ENCODE results near the gene GPC1.
A peak's percentile ranks its signal among the peaks of the same experiment; 100 is the strongest.

GPC1 gene

DNA sequence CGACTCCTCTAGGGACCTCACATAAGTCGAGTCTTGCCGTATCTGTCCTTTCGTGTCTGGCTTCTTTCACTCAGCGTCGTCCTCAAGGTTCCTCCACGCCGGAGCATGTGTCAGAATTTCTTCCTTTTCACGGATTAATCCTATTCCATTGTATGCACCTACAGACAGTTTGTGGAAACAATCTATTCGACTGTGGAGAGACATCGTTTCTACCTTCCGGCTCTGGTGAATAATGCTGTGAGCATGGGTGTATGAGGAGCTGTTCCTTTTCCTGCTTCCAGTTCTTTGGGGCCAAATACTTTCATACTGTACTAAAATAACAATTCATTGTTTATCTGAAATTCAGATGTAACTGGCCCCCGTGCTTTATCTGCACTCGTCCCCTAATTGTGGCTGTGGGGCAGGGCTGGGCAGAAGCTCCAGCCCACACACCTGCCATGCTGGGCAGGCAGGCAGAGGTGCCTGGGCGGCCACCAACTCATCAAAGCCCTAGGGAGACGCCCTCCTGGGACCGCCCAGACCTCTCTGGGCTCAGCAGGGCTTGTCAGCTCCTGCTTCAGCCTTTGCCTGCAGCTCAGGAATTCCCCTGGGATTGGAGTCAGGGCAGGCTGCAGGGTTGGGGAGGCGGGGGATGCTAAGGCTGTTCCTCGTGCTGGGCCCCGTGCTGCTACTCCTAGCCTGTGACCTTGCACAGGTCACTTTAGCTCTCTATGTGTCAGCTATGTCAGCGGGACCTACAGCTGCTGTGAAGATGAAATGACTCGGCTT lies 14.5 kb downstream of the GPC1 start:
- no peak overlapping the region for H3K4me3 ChIP-seq
- TF ChIP-seq, protein P1, sequence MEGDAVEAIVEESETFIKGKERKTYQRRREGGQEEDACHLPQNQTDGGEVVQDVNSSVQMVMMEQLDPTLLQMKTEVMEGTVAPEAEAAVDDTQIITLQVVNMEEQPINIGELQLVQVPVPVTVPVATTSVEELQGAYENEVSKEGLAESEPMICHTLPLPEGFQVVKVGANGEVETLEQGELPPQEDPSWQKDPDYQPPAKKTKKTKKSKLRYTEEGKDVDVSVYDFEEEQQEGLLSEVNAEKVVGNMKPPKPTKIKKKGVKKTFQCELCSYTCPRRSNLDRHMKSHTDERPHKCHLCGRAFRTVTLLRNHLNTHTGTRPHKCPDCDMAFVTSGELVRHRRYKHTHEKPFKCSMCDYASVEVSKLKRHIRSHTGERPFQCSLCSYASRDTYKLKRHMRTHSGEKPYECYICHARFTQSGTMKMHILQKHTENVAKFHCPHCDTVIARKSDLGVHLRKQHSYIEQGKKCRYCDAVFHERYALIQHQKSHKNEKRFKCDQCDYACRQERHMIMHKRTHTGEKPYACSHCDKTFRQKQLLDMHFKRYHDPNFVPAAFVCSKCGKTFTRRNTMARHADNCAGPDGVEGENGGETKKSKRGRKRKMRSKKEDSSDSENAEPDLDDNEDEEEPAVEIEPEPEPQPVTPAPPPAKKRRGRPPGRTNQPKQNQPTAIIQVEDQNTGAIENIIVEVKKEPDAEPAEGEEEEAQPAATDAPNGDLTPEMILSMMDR (IDR thresholded peaks at IDR 0.05), result no peak
- DNase-seq (ENCODE audit: low spot score), result no peak
- no peak overlapping the region for H3K27ac ChIP-seq

DNA sequence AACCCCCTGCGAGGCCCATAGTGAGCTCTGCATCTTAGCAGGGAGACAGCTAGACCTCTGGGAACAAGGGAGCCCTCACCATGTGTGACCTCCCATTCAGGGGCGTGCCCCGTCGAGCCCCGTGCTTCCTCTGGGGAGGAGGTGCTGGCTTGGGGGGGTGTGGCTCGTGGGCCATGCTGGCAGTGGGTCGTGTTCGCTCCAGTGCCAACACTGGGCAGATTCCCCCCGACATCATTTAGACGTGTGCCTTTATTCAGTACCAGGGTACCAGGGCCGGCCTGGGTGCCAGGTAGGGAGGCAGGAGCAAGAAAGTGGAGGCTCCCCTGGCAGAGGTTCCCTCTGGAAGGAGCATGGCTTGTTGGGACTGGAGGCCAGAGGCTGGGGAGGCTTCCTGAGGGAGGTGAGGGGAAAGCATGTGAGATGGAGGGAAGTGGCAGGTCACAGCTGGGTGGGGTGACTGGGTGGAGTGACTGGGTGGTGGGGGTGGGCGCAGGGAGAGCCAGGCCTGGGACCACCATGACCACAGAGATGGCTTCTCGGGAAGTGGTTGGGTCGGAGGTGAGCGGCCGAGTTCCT lies 15.2 kb downstream of the GPC1 start:
- DNase-seq (ENCODE audit: low spot score), result no peak
- Histone ChIP-seq H3K27ac (no peak overlapping the region), H3K4me3 (no peak overlapping the region)
- TF ChIP-seq, protein P1 (IDR thresholded peaks at IDR 0.05), result no peak

DNA sequence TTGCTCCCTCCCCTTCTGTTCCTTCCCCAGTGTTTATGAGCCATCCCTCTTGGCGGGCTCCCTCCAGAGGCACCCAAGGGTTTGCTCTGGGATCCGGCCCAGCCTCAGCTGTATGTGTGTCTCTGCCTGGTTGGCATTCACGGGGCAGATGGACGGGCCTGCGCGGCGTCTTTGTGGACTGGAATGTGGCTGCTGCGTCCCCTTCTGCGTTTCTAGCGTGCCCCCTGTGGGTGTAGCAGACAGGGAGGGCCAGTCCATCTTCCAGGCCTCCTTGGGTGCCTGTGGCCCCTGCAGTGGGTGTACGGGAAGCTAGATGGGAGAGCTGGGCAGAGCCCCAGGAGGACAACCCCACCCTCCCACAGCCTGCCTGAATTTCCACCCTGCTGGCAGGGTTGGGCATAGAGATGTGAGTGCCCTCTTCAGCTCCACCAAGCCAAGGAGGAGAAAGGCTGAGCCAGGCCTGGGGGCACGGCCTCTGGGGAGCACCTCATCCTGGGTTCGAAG lies 15.7 kb downstream of the GPC1 start:
- TF ChIP-seq, protein P1 (IDR thresholded peaks at IDR 0.05), result no peak
- Histone ChIP-seq H3K27ac (no peak overlapping the region), H3K4me3 (no peak overlapping the region)
- no peak for DNase-seq (ENCODE audit: low spot score)

DNA sequence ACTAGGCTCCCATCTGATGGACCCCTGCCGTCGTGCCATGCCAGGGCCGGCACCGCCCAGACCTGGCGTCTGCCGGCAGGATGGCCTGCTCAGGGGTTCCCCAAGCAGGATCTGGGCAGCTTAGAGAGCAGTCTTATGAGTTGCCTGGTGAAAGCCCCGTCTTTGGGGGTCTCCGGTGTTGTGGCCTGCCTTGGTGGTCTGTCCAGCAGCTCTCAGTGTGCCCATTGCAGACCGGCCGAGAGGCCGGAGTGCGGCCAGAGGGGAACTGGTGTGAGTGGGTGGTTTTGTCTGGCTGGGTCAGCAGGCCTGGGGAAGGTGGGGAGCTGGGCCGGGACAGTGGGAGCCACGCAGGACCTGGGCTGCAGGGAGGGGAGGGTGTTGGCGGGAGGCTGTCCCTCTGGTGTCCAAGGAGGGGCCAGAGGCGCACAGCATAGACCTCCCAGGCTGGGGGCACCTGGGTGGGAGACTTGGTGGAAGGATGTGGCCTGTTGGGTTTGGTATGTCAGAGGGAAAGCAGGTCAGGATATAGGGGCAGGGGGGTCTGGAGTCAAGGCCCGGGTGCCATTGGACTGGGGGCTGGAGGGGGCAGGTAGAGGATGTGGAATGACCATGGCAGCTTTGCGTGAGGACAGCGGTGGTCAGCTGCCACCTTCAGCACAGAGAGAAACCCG lies 16.5 kb downstream of the GPC1 start:
- TF ChIP-seq, protein P1 (IDR thresholded peaks at IDR 0.05), result no peak
- Histone ChIP-seq H3K27ac (no peak overlapping the region), H3K4me3 (peak overlapping the region; percentile 91)
- DNase-seq (ENCODE audit: low spot score), result no peak

DNA sequence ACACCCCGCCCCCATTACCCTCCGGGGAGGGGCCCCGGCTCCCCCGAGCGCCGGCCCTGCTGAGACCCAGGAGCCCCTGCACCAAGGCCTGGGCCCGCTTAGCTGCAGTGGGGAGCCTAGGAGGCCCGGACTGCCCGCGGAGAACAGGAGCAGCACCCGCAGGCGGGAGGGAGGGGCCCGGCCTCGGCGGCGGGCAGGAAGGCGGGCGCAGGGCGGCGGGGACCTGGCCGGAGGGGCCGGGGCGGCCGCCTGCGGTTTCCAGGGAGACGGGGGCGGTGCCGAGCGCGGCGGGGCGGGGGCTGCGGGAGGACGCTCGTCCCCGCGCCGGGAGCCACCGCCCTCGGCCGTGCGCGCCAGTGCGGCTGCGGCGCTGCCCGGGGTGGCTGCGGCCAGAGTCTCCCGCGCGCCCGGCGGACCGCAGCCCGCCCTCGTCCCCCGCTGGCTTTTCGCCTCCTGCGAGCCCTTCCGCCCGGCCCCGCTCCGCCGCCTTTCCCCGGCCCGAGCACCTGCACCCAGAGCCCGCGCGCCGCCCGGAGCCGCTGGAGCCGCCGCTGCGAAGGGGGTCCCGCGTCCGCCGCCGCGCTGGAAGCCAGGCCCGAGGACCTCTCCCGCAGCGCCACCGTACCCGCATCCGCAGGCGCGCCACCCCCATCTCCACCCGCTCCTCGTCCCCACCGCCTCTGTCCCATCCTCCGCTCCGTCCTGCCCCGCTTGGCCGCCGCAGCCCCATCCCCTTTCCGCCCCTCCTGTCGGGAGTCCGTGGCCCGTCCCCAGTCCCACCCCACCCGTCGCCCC lies 17.2 kb downstream of the GPC1 start:
- TF ChIP-seq, protein P1 (IDR thresholded peaks at IDR 0.05), result no peak

DNA sequence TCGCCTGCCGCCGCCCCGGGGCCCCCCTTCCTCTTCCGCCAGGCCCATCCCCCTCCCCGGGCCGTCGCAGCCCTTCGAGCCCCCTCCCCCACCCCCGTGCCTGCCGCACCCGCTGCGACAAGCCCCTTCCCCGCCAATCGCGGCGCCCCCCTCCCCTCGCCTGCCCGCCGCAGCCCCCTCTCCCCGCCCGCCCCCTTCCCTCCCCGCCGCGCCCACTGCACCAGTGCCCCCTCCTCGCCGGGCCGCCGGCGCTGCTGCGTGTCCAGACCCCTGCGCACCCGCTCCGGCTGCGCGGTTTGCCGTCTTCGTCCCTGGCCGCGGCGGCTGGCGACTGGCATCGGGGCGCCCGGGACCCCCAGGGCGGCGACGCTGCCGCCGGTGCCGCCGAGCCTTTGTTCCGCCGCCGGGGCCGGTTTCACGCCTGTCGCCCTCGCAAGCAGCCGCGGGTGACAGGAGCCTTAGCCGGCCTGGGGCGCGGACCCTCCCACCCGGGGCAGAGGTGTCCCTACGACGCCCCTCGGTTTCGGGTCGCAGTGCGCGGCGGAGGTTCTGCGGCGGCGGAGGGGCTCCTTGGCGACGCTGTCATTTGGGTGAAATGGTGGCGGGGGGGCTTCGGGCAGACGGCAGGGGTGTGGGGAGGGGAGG lies 18.1 kb downstream of the GPC1 start:
- peak overlapping the region; percentile 91 for H3K4me3 ChIP-seq
- no peak overlapping the region for H3K27ac ChIP-seq
- TF ChIP-seq, protein P1 (IDR thresholded peaks at IDR 0.05), result no peak
- DNase-seq (ENCODE audit: low spot score), result no peak

More for the DNA sequence above, 17.2 kb downstream of the GPC1 start:
- peak overlapping the region; percentile 91 for H3K4me3 ChIP-seq
- peak overlapping the region in 1 of 2 donors; percentile 58 for H3K27ac ChIP-seq
- DNase-seq (ENCODE audit: low spot score), result no peak

Data from coronary artery (tissue), 2 donors.